ENCODE results near the gene F12.

The F12 gene

DNA sequence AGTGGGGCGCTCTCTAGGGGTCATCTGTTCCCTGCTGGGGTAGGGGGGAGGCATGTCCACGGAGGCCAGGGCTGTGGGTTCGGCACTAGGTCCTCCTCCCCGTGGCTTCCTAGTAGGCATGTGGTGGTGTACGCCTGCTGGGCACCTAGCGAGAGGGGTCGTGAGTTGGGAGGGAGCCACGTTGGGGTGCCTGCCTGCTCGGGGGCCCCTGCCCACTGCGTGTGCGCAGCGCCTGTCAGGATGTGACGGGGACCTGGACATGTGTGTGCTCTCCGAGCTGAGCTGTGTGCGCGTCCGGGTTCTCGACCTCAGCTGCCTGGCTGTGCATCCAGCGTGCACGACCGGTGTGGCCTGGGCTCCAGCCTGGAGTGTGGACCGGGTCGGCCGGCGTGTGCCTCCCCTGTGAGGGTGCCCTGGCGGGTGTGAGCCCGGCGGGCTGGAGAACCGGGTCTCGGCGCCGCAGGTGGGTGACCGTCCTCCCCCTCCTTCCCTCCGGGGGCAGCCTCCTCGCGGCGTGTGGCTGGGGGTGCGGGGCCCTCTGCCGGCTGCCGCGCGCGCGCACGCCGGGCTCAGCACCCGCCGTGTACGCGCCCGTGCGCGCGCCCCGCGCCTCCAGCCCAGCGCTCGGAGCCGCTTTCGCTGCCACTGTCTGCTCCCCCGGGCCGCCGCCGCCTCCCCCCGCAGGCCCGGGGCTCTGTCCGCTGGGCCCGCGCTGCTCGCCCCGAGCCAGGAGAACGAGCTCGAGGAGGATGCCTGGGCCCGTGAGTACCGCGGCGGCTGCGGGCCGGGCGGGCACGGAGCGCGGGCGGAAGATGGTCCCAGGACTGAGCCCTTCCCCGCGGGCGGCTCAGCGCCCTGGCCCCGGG, 37.1 kb upstream of the F12 start, which contains the start of gene PRR7:
Gene PRR7, plus strand, starts transcription at position 615 of the 866 bp plus-strand sequence. CDS start 8,254 bp downstream, outside the sequence.
- DNase-seq (ENCODE audit: low read depth): peak; percentile 46

DNA sequence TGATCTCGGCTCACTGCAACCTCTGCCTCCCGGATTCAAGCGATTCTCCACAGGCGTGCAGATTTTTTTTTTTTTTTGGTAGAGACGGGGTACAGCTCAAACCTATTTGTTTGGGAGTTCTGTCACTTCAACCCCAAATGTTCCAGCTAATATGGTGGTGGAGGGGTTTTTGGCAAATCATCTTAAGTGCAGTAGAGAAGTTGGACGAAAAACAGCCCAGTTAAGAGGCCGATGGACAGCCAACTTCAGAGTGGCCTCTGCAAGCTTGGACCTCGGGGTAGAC, 36.5 kb upstream of the F12 start:
- no peak for DNase-seq (ENCODE audit: low read depth)

DNA sequence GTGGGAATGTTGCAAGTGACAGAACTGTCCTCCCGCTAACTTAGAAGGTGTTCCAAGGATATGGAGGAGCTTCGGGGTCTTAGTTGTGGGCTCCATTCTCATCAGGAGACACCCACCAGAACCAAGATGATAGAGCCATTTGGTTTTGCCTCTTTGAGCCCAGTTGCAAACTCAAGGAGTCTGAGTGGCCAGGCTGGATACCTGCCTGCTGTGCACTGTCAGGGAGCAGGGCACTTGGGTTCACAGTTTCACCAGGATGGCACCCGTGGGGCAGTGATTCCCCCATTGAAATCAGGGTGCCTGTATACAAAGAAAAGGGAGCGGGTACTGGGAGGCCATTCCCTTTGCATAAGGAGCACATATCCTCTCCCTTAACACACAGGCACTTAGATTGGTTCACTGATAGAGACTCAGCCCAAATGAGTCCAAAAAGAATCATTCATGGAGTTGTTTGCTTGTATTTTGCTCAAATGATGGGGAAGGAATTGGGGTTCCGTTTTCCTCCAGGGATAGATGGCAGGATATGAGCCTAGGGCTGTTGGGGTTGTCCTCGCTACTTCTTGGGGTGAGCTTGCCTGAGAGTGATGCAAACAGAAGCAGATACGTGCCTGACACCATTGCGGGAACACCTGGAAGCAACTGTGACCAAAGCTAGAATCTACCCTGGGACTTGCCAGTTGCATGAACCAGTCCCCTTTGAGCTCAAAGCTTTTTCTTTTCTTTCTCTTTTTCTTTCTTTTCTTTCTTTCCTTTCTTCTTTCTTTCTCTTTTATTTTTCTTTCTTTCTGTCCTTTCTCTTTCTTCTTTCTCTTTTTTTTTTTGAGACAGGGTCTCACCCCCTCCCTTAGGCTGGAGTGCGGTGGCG, 35.9 kb upstream of the F12 start:
- no peak for DNase-seq (ENCODE audit: low read depth)

DNA sequence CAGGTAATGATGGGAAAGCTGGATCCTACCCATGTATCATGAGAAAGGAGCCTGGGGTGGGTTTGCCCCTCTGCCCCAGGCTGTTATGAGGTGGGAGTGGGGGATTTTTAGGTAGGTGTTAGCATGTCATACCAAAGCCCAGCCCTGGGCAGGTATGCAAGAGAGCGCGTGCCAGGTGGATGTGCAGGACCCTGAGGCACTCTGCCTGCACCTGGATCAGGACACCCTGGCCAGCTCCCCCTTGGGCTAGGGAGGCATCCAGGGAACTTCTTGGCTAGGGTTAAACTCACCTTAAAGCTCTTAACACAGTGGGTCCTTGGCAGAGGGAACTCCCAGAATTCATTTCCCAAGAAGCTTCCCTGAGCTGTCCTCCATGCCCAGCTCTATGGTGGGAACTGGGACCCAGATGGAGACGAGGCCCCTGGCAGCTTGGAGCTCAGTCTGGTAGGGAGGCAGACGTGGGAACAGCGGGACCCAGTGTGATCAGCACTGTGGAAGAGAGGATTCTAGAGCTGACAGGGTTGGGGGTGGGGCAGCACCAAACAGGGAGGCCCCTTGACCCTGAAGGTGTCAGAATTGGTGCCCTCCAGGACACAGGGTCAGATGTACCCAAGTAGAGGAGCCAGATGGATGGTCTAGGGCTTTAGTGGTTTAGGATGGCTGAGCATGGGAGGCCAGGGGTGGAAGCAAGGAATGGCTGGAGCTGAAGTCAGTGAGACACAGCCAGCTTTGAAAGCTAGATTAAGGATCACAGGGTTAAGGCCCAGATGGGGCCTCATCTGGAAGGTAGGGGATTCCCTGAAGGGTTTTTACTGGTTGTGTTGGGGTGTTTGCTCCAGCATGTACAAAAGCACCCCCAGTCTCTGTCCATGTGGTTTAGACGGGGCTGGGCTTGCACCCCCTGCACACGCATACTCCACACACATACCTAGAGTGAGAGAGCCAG, 35.0 kb upstream of the F12 start:
- DNase-seq (ENCODE audit: low read depth): no peak

DNA sequence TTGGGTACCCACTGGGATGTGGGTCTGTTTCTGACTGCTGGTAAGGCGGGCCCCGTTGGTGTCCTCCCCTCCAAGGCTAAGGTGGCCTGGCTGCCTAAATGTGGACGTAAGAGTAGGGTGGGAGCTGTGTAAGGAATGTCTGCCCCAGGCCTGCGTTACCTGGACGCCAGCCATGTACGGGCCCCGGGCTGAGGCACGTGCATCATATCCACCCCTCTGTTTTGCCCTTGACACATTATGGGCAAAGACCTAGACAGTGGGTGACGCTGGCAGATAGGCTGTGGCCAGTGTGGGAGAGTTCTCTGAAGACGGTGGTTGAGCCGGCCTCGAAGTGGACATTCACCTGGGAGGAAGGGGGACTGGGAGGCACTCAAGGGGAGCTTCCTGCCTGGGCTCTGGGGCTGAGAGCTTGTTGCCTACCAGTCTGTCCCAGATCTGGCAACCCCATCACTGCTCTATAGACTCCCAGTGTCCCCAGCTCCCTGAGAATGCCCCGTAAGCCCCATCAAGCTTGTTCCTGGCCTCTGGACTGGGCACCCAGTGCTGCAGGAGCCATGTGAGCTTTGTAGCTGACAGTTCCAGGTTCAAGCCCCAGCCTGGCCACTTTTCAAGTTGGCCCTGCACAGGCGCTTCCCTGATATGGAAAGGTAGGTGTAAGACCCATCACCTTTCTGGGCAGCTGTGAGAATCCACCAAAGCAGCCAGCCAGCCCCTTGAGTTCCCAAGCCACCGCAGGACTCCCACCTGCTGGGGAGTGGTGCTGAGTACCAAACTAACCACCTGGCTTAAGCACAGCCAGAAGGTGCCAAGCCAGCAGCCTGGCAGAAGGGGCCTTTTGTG, 34.0 kb upstream of the F12 start:
- DNase-seq (ENCODE audit: low read depth): no peak

DNA sequence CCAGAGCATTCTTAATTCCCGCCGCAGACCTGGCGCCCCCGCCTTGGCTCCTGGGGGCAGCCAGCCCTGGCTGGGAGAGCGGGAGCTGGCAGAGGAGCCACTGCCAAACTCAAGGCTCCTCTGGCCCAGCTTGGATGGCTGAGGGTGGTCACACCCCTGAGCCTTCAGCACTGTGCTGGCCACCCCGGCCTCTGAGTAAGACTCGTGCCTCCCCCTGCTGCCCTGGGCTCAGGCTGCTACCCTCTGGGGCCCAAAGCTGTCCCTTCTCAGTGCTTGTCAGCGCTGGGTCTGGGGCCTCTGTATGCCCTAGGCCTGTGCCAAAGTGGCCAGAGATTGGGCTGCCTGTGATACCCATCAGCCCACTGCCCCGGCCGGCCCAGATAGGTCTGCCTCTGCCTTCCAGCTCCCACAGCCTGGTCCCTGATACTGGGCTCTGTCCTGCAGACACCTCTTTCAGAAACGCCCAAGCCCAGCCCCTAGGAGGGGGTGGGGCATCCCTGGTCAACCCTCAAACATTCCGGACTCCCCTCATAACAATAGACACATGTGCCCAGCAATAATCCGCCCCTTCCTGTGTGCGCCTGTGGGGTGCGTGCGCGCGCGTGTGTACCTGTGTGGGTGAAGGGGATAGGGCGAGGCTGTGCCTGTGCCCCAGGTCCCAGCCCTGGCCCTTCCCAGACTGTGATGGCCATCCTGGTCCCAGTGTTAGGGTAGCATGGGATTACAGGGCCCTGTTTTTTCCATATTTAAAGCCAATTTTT, 32.9 kb upstream of the F12 start:
- DNase-seq (ENCODE audit: low read depth): no peak

DNA sequence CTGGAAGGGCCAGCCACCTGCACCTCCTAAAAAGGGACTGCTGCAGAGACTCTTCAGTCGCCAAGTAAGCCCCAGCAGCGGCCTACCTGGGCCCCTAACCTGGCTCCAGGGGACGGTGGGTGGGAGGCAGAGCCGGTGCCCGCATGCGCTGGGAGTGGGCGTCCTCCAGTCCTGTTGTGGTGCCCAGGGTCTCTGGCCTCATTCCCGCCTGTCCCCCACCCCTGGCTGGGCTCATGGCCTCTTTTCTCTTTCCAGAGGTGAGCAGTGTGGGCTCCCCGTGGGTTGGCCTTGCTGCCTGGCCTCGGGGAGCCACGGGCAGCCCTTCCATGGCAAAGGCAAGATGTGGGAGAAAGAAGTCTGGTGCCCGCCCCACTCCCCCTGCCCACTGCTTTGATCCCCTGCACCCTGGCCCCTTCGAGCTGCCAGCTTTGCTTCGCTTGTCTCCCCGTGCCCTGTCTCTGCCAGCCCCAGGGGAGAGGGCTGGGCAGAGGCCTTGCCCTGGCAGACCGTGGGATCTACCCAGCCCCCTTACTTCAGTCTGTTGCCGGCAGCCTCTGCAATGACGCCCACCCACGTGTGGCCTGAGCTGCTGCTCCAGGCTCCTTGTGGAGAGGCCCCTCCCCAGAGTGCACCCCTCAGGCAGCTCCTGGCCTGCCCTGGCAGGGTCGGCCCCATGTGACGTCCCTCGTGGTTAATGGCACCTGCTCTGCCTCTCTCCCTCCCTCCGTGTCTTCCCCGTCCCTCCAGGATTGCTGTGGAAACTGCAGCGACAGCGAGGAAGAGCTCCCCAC, 31.8 kb upstream of the F12 start:
- DNase-seq (ENCODE audit: low read depth): no peak

DNA sequence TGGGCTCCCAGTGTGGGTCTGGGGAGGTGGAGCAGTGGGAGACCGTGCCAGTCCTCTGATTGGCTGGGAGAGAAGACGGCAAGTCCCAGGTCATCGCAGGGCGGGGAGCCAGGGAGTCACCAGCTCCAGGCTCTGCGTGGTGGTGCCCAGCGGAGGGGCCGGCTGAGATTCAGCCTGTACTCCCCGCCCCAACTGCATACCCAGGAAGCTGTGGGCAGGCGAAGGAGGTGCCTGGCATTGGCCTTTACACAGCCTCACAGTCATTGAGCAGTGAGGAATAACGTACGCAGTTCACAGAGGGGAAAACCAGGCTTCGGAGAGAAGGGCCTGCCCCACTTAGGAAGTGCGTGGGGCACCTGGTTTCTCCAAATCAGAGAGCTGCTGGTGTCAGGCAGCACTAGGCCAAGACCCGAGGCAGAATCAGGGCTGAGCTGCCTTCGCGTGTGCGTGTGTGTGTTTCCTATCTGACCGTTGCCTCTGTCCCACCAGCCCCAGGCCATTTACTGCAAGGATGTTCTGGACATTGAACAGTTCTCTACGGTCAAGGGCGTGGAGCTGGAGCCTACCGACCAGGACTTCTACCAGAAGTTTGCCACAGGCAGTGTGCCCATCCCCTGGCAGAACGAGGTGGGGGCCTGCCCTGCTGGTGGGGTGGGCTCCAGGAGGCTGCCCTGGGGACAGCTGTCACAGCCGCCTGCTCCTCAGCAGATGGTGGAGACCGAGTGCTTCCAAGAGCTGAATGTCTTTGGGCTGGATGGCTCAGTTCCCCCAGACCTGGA, 31.0 kb upstream of the F12 start:
- DNase-seq (ENCODE audit: low read depth): no peak

DNA sequence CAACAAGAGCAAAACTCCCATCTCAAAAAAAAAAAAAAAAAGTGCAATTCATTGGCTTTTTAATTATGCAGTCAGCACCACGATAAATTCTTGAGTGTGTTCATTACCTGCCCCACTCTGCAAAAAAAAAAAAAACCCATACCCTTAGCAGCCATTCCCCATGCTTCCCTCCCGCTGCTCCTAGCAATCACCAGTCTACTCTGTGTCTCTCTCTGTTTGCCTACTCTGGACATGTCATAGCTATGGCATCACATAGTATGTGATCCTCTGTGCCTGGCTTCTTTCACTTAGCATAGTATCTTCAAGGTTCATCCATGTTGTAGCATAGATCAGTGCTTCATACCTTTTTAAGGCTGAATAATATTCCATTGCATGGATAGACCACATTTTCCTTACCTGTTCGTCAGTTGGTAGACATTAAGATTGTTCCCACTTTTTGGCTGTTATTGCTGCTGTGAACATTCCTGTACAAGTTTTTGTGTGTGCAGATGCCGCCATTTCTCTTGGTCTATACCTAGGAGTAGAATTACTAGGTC, 30.2 kb upstream of the F12 start:
- DNase-seq (ENCODE audit: low read depth): no peak

DNA sequence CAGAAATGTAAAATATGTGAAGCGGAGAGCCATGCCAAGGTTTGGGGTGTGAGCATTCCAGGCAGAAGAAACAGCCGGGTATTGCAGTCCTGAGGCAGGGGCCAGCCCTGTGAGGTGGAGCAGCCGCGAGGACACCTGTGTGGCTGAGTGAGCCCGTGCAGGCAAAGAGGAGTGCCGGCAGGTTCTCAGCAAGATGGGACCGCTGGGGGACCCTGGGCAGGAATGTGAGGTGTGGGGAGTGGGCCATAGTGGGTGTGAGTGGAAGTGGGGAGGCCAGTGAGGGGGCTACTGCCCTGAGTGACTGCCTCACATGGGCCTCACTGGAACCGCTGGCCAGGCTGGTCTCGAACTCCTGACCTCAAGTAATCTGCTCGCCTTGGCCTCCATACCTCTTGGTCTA, 29.1 kb upstream of the F12 start:
- DNase-seq (ENCODE audit: low read depth): no peak

DNA sequence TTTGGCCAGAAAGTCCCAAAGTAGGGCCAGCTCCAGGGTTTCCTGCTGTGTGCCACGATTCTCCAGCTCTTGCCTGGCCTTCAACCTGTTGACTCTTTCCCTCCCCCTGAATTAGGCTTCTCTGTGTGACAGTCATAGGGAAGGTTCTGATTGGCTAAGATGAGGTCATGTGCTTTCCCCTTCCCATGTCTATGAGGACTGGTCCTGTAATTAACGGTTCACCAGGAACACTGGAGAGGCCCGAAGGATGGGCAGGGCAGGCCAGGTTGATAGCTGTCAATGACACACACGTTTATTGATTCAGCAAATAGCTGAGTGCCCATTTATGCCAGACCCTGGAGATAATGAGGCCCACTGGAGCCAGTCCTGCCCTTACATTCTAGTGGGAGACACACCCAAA, 28.3 kb upstream of the F12 start:
- DNase-seq (ENCODE audit: low read depth): no peak

DNA sequence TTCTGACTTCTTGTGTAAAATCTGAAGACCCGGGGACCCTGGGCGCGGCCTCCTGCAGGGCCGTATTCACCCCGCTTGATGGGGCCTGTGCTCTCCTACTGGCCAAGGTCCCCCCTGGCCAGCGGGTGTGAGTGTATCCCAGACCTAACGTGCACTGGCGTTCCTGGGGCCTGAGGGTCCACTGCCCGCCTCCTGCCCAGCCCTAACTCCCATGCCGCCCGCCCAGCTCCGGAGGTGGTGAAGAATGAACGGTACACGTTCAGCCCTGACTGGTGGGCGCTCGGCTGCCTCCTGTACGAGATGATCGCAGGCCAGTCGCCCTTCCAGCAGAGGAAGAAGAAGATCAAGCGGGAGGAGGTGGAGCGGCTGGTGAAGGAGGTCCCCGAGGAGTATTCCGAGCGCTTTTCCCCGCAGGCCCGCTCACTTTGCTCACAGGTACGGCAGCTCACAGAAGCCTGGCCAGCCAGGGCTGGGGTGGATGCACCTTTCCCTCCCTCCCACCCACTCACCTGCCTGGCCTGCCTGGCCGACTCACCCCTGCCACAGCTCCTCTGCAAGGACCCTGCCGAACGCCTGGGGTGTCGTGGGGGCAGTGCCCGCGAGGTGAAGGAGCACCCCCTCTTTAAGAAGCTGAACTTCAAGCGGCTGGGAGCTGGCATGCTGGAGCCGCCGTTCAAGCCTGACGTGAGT, 26.6 kb upstream of the F12 start:
- no peak for DNase-seq (ENCODE audit: low read depth)

DNA sequence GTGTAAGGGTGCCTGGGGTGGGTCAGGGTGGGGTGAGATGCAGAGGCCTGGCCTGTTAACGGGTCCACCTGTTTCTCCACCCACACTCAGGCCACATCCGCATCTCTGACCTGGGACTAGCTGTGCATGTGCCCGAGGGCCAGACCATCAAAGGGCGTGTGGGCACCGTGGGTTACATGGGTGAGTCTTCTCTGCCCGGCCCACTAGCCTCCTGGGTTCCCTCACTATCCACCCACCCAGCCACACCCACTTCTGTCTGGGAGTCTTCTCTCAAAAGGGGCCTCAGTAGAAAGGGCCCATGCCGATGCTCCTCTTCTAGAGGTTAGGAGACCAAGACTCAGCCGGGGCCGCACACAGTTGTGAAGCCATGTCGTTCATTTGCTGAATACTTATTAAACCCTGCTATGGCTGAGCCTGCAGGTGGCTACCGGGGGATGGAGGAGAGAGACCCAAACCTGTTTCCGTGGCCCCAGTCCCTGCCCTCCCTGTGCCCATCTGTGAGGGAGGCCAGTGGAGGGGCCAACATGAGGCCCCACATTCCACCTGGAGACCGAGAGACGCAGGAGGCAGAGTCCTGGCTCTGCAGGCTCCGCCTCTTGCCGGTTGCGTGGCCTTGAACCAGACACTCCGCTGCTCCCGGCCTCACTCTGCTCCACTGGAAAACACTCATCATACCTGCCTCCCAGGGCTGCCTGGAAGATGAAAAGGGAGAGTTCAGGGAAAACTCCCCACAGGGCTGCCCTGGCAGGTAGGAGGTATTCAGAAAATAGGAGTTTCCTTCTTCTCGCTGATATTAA, 25.8 kb upstream of the F12 start:
- DNase-seq (ENCODE audit: low read depth): no peak

DNA sequence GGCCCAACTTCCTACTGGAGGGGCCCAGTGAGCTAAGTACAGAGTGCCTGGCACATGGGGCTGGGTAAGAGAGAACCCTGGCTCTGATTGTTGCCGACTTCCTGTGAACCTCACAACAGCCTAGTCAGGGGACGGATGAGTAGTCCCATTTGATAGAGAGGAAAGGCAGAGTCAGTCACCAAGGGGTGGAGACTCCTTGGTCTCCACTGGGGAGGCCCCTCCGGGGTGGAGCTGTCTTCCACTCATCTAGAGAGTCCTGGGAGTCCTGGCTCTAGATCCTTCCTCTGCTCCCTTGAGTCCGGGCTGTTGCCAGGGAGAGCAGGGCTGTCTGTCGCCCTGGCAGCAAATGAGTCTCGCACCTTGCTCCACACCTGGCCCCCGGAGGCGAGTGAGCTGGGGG, 25.1 kb upstream of the F12 start:
- DNase-seq (ENCODE audit: low read depth): no peak

DNA sequence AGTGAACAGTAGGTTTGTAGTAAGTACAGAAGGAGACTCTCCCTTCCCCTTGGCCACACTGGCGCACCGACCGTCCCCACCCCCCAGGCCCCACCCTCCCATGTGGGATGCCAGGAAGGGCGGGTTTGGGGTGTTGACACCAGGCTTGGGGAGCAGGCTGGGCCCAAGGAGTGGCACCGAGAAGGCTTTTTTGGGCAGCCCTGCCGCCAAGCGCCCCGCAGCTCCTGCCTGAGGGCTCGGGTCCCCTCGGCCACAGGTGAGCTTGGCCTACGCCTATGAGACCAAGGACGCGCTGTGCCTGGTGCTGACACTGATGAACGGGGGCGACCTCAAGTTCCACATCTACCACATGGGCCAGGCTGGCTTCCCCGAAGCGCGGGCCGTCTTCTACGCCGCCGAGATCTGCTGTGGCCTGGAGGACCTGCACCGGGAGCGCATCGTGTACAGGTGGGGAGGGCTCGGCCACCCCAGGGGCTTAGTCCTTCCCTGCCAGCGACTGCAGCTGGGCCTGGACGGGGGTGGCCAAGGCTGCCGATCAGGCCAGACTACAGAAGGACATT, 24.4 kb upstream of the F12 start:
- DNase-seq (ENCODE audit: low read depth): no peak

DNA sequence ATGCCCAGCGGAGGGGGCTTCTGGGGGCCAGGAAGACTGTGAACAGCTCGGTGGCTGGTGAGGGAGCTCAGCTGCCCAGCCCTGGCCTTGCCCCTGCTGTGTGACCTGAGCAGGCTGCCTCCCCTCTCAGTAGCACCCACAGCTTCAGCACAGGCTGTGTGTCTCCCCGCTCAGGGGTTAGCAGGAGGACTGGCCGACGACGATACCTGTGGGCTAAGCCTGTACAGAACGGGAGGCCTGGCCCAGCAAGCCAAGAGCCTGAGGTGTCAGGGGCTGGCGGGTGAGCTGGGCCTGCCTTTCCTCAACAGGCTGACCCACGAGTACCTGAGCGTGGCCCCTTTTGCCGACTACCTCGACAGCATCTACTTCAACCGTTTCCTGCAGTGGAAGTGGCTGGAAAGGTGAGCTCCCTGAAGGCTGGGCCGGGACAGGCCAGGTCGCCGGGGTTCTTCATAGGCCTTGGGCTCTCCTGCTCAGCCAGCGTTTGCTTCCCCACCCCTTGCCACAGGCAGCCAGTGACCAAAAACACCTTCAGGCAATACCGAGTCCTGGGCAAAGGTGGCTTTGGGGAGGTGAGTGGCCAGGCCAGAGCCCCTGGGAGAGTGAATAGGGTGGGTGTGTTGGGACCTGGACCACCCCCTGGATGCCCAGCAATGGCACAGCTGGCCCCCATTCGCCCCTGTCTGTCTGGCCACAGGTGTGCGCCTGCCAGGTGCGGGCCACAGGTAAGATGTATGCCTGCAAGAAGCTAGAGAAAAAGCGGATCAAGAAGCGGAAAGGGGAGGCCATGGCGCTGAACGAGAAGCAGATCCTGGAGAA, 23.7 kb upstream of the F12 start:
- no peak for DNase-seq (ENCODE audit: low read depth)

Data from activated gamma-delta T cell treated with anti-CD3 and anti-CD28 coated beads, Interleukin-2, amount 50 U/mL, for 16 hours (primary cell).